Measurements from ENCODE around the gene CYLD.

DNA sequence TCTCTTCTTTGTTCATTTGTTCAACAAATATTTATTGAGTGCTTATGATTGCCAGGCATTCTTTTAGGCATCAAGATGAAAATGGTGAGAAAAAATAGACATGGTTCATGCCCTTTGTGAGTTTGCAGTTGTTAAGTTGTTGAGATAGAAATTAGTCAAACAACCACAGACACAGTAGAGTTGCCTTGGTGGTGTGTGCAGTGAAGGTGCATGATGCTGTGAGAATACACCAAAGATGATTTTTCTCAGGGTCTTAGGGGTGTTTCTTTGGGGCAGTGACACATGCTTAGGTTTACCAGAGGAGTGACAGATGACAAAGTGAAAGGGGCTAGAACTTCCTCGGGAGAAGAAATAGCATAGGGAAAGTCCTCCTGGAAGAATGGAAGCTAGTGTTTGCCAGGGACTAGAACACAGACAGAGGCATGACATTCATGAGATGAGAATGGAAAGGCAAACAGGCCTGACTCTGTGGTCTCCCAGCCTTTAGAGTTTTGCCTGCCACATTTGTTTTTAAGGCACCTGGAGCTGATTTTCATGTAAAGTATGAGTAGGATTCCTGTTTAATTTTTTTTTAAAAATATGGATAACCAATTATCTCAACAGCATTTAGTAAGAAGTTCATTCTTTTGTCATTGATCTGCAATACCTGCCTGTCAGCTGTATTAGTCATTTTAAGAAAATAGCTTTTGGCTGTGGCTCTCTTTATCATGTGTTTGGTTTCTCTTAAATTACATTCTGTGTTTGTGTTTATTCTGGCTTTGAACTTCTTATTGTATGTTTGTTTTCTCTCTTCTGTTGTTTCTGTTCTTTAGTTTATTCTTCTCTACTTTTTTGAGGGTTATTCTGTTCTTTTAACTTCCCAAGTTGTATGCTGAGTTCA lies 36.6 kb downstream of the CYLD start:
- TF ChIP-seq POLR2A (IDR thresholded peaks at IDR 0.05; ENCODE audit: low read depth, low read length) (no peak), POLR2AphosphoS5 (IDR thresholded peaks at IDR 0.05; ENCODE audit: low read depth, low read length) (no peak)
